ENCODE measurements around the gene PRSS8. TPM values are rescaled to one million over a fixed set of nuclear protein-coding genes. Genes with fewer than 3 reads are reported as not detected.

PRSS8 gene
- total RNA-seq, result not detected in 2 replicates

GRCh38 chr16:31135535-31136286 is at the start of gene PRSS8:
Gene PRSS8, minus strand, starts transcription at chr16:31135727. Its CDS starts 229 bp downstream, at chr16:31135498.

GRCh38 chr16:31179747-31180459 is 44.4 kb upstream of the PRSS8 start, which contains the start of gene FUS:
Gene FUS, plus strand, starts transcription at chr16:31180139. Its CDS starts 76 bp downstream, at chr16:31180215.

GRCh38 chr16:31149894-31150890 is 14.7 kb upstream of the PRSS8 start, which contains the start of gene PRSS36:
Gene PRSS36, minus strand, starts transcription at chr16:31150066. Its CDS starts 31 bp downstream, at chr16:31150035.

GRCh38 chr16:31117384-31118222 is 17.9 kb downstream of the PRSS8 start, which contains the start of gene KAT8:
Gene KAT8, plus strand, starts transcription at chr16:31117664. Its CDS starts 18 bp downstream, at chr16:31117682.

GRCh38 chr16:31108035-31108793 is 27.3 kb downstream of the PRSS8 start, which contains the start of gene BCKDK:
Gene BCKDK, plus strand, starts transcription at chr16:31108386. Its CDS starts 838 bp downstream, at chr16:31109224.

GRCh38 chr16:31094424-31095120 is 41.0 kb downstream of the PRSS8 start, which contains the start of gene VKORC1:
Gene VKORC1, minus strand, starts transcription at chr16:31094797. Its CDS starts 68 bp downstream, at chr16:31094729.

GRCh38 chr16:31088459-31089183 is 46.9 kb downstream of the PRSS8 start, which contains the start of gene PRSS53:
Gene PRSS53, minus strand, starts transcription at chr16:31088943. Its CDS starts 134 bp downstream, at chr16:31088809.

Other genes starting within 250 kb of the PRSS8 start
- 32.2 and 37.2 TPM in 2 replicates for gene BCL7C, start 241.7 kb downstream of the PRSS8 start, total RNA-seq
- gene CTF1, start 239.1 kb downstream of the PRSS8 start, total RNA-seq, result under 0.01 TPM in 1 of 2 replicates, not detected in the other
- gene FBXL19, start 212.2 kb downstream of the PRSS8 start, total RNA-seq, result 21.7 and 27.3 TPM in 2 replicates
- gene ORAI3, start 186.7 kb downstream of the PRSS8 start, total RNA-seq, result 18.8 and 21.1 TPM in 2 replicates
- gene SETD1A, start 178.0 kb downstream of the PRSS8 start, total RNA-seq, result 1.6 and 2.1 TPM in 2 replicates
- 2.3 and 2.6 TPM in 2 replicates for gene HSD3B7, start 150.5 kb downstream of the PRSS8 start, total RNA-seq
- under 0.01 TPM in 2 replicates for gene STX1B, start 125.1 kb downstream of the PRSS8 start, total RNA-seq
- gene STX4, start 102.2 kb downstream of the PRSS8 start, total RNA-seq, result 15.9 and 20.4 TPM in 2 replicates
- gene ZNF668, start 61.5 kb downstream of the PRSS8 start, total RNA-seq, result 6.8 and 9.7 TPM in 2 replicates
- 9.1 and 11.0 TPM in 2 replicates for gene ZNF646, start 61.3 kb downstream of the PRSS8 start, total RNA-seq
- 0.32 and 1.2 TPM in 2 replicates for gene PRSS53, start 46.8 kb downstream of the PRSS8 start, total RNA-seq
- 82.5 and 95.8 TPM in 2 replicates for gene VKORC1, start 40.9 kb downstream of the PRSS8 start, total RNA-seq
- 15.6 and 15.7 TPM in 2 replicates for gene BCKDK, start 27.3 kb downstream of the PRSS8 start, total RNA-seq
- gene KAT8, start 18.1 kb downstream of the PRSS8 start, total RNA-seq, result 32.8 and 37.7 TPM in 2 replicates
- 0.32 and 1.5 TPM in 2 replicates for gene PRSS36, start 14.3 kb upstream of the PRSS8 start, total RNA-seq
- gene FUS, start 44.4 kb upstream of the PRSS8 start, total RNA-seq, result 59.9 and 74.4 TPM in 2 replicates
- gene PYCARD, start 67.0 kb upstream of the PRSS8 start, total RNA-seq, result 41.6 and 95.5 TPM in 2 replicates
- gene TRIM72, start 78.4 kb upstream of the PRSS8 start, total RNA-seq, result not detected in 2 replicates
- not detected in 2 replicates for gene PYDC1, start 81.4 kb upstream of the PRSS8 start, total RNA-seq
- not detected in 2 replicates for gene ITGAM, start 124.2 kb upstream of the PRSS8 start, total RNA-seq
- gene ITGAX, start 219.4 kb upstream of the PRSS8 start, total RNA-seq, result 0.76 and 1.3 TPM in 2 replicates